Activated effector memory CD4-positive, alpha-beta T cell treated with anti-CD3 and anti-CD28 coated beads, Interleukin-2, amount 50 U/mL, for 16 hours (primary cell): ENCODE data around the gene MAF.
A peak's percentile ranks its signal among the peaks of the same experiment; 100 is the strongest.

Experiments
- DNase-seq: peaks from one replicate; pipeline ENCODE4 v3.0.0-alpha.2; 2020

Gene MAF

DNA sequence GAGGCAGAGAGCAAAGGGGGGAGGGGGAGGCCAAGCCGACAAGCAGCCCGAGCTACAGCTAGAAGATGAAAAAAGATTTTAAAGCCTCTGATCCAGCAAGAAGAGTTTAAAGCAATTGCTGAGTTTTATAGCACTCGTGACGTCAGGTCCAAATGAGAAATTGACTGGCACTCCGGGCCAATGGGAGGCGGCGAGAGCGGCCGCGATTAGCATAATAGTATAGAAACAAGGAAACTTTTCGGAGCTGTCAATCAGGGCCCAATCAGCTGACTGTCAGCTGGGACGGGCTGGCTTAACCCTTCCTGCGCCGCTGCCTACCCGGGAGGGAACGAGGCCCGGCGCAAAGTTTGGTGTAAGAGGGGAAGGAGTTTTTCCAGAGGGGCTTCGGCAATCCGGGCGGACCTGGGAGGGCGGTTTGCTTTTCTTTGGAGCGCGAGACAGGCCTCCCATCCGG lies at the start of gene MAF:
Gene MAF (minus strand): TSS at position 100 of the 454 bp plus-strand sequence. CDS start 835 bp downstream, outside the sequence.
- peak; percentile 96 for DNase-seq

- DNase-seq = no peak
These were observed 48.3 kb upstream of the MAF start for GRCh38 chr16:79648826-79649225.

DNA sequence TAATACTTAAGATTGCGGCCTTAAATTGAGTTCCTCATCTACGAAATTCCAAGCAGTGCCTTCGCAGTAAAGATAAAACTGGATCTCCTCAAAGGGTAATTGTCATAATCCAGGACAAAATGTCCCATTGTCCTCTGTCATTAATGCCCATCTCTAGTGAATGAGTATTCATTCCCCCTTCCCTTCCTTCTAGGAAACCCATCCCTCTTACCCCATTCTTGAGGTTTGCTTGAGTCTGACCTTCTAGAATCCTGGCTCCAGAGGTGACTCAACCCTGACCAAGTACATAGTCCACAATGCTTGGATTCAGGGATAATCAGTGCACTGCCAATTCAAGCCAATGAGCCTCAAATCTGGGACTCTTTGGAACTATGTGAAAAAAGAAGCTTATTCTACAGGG lies 47.0 kb upstream of the MAF start:
- DNase-seq = no peak

DNA sequence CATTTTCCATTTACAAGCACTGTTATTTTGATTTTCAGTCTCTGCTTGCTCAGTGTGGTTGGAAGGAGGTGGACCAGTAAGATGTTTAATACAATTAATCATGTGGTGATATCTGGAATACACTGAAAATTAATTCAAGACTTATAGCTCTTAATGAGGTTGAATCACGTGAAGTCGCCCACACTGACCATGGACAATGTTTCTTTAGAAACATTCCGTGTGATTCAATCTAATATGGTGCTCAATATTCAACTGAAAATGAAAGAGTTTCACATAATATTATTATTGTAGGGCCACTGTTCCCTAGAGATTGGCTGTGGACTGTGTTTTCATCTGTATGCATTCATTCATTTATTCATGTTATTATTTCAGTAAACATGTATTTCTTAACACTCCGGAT lies 45.2 kb upstream of the MAF start:
- no peak for DNase-seq

DNA sequence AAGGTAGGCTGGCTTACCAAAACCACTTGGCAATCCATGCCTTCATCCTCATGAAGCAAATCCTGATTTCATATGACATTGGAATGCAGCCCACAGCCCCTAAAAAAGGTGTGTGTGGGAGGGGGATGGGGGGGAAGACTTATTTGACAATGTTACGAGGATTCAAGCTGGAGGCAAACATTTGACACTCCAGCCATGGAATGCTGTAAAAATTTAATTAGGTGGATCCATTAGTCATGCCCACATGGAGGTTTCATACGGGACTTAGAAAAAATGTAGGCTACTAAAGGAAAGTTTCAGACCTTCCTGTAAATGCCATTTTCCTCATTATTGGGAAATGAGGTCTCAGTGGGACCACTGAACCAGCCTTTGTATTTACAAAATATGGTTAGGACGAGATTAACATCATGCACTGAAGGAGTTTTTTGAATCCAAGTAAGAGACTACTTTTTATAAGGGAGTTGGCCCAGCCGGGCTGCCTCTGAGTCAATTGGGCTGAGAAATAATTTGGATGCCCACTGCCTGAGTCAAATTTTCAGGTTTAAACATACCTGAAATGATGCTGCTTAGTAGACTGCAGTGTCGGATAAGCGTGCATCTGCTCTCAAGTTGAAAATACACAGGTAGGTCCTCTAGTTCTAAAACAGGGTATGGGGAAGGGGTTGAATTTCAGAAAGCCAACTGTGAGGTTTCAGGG lies 44.6 kb upstream of the MAF start:
- DNase-seq = no peak

- no peak for DNase-seq
These were observed 42.1 kb upstream of the MAF start for GRCh38 chr16:79642652-79643051.

GRCh38 chr16:79640513-79641360 lies 40.2 kb upstream of the MAF start:
- no peak for DNase-seq

GRCh38 chr16:79639576-79640311 lies 39.2 kb upstream of the MAF start:
- no peak for DNase-seq

GRCh38 chr16:79638386-79638785 lies 37.8 kb upstream of the MAF start:
- DNase-seq = no peak

- no peak for DNase-seq
These were observed 35.0 kb upstream of the MAF start for GRCh38 chr16:79635488-79635887.

- DNase-seq = no peak
These were observed 33.8 kb upstream of the MAF start for GRCh38 chr16:79634298-79634697.

DNA sequence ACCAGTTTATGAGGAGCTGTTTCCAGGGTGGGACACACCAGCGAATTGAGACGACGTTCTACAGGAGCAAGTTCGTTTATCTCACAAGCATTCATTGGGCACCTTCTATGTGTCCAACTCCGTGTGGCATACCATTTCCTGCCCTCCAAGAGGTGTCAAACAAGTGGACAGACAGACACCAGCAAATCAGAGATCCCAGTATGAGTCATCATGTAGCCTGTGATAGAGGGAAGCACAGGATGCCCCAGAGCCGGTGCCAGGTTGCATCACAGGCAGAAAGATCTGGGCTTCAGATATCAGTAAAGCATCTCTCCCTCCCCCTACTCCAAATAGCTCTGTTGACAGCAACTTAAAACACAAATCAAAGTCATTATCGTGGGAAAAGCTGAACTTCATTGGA lies 31.8 kb upstream of the MAF start:
- DNase-seq = no peak

DNA sequence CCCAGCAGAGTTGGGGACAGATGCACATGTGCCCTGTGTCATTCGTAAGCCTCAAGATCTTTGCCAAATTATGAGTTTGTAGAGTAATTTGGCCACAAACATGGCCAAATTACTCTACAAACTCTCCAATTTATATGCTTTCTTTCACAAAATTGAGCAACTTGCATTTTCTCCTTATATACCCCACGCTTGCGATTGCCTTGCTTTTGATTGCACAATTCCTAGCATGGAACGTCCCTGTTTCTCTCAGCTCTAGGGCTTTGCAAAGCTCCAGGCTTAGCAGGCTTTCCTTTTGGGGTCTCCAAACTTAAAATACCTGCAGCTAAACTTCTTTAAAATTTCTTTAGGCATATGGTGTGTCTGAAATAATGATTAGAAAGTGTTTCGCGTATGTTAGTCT lies 28.5 kb upstream of the MAF start:
- DNase-seq = no peak

GRCh38 chr16:79628501-79628975 lies 28.0 kb upstream of the MAF start:
- DNase-seq = peak; percentile 88

DNA sequence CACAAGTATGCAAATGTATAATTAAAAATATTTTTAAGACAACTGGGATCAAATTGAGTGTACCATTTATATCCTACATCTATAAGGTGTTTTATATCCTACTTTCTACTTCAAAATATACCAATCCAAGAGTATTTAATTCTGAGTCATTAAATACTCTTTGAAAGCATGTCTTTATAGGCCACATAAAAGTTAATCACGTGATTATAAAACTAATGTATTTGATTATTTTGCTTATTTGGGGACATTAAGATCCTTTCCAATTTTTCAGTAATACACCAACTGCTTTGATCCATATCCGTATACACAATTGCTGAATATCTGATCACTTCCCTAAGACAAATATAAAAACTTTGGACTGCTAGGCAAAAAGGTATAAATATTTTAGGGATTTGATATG lies 26.6 kb upstream of the MAF start:
- no peak for DNase-seq

DNA sequence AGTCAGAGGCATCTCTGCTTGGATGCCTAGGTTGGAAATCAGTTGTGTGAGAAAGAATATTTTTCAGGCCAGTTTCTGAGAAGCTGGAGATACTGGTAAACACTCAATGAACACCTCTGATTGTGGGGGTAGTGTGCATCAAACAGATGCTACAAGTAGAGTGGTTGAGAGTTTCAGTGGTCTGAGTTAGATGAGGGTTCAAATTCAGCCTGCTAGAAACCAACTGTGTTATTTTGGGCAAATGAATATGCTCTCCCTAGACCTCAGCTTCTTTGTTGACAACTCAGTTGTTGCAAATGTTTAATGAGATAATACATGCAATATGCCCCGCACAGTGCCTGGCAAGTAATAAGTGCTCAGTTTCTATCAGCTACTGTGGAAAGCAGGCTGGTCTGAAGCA lies 25.2 kb upstream of the MAF start:
- no peak for DNase-seq

- no peak for DNase-seq
These were observed 23.3 kb upstream of the MAF start for GRCh38 chr16:79623824-79624223.

- no peak for DNase-seq
These were observed 22.5 kb upstream of the MAF start for GRCh38 chr16:79623062-79623461.

- DNase-seq = no peak
These were observed 20.5 kb upstream of the MAF start for GRCh38 chr16:79621027-79621426.

DNA sequence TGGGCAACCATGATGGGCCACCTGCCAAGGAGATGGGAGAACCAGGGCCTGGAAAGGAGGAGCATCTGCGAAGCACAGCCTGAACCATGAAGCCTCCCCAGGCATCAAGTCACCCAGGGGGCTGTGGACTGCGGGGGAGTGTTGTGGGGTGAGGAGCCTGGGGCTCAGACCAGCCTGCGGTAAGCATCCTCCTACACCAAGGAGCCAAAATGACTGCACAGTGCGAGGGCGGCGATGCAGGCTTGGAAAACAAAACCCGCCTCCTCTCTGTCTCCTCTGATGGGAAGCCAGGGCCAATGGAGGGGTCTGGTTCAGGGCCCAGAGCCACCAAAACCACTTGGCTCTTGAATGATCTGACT lies 18.1 kb upstream of the MAF start:
- peak; percentile 86 for DNase-seq

GRCh38 chr16:79618041-79618691 lies 17.6 kb upstream of the MAF start:
- no peak for DNase-seq

DNA sequence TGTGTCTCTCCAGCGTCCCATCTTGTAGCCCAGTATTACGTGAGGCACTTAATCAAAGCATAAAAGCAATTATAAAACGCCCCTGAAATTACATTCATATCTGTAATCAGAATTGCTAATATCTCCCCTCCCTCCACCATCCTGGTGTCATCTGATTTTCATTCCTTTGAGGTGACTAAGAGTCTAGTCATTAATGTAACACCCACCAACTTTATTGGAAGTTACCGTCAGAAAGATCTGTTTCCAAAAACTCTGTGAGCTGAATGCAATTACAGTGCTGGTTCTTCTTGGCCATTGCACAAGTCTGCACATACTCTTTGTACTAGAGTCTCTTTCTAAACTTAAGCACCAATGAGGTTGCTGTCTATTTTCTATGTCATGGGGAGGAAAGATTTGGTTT lies 12.5 kb upstream of the MAF start:
- DNase-seq = no peak

GRCh38 chr16:79612207-79612606 lies 11.7 kb upstream of the MAF start:
- DNase-seq = no peak
